Measurements from ENCODE around the gene TMEM30B.

TMEM30B gene

GRCh38 chr14:61300209-61300608 lies 19.1 kb upstream of the TMEM30B start:
- intact Hi-C loops (cut with DNase I; ENCODE audit: low total_unique reads) = no loop called here
- no peaks in the 10 kb centered on the region for H3K36me3 ChIP-seq
- DNase-seq = no peak
- no peak overlapping the region for H3K27ac ChIP-seq
- peaks cover 0 to 8% (median 0%) of the 10 kb centered on the region in 3 donors for H3K9me3 ChIP-seq
- no peak for TF ChIP-seq CTCF (IDR thresholded peaks at IDR 0.05)
- H3K27me3 ChIP-seq = no peaks in the 10 kb centered on the region
- no peak overlapping the region for H3K4me3 ChIP-seq
- peaks cover 0 to 5% (median 0%) of the 10 kb centered on the region in 4 donors for H3K4me1 ChIP-seq

- DNase-seq = no peak
- H3K27me3 ChIP-seq = no peaks in the 10 kb centered on the region
- H3K4me3 ChIP-seq = no peak overlapping the region
- TF ChIP-seq CTCF (IDR thresholded peaks at IDR 0.05) = no peak
- intact Hi-C loops (cut with DNase I; ENCODE audit: low total_unique reads) = no loop called here
- peaks cover 0 to 3% (median 0%) of the 10 kb centered on the region in 3 donors for H3K9me3 ChIP-seq
- H3K36me3 ChIP-seq = no peaks in the 10 kb centered on the region
- H3K27ac ChIP-seq = no peak overlapping the region
- peaks cover 0 to 5% (median 0%) of the 10 kb centered on the region in 4 donors for H3K4me1 ChIP-seq
These were observed 17.7 kb upstream of the TMEM30B start for GRCh38 chr14:61298824-61299223.

GRCh38 chr14:61297581-61297980 lies 16.4 kb upstream of the TMEM30B start:
- H3K27me3 ChIP-seq = no peaks in the 10 kb centered on the region
- H3K36me3 ChIP-seq = no peaks in the 10 kb centered on the region
- H3K4me1 ChIP-seq = peaks cover 0 to 5% (median 0%) of the 10 kb centered on the region in 4 donors
- peaks cover 0 to 3% (median 0%) of the 10 kb centered on the region in 3 donors for H3K9me3 ChIP-seq
- no peak overlapping the region for H3K27ac ChIP-seq
- DNase-seq = no peak
- TF ChIP-seq CTCF (IDR thresholded peaks at IDR 0.05) = no peak
- no peak overlapping the region for H3K4me3 ChIP-seq
- intact Hi-C loops (cut with DNase I; ENCODE audit: low total_unique reads) = no loop called here

- Histone ChIP-seq H3K4me3 (no peak overlapping the region), H3K9me3 (no peaks in the 10 kb centered on the region), H3K27me3 (no peaks in the 10 kb centered on the region), H3K27ac (no peak overlapping the region), H3K4me1 (peaks cover 0 to 5% (median 0%) of the 10 kb centered on the region in 4 donors), H3K36me3 (no peaks in the 10 kb centered on the region)
- peak; percentile 35 to 42 for TF ChIP-seq CTCF (IDR thresholded peaks at IDR 0.05)
- no peak for DNase-seq
- intact Hi-C loops (cut with DNase I; ENCODE audit: low total_unique reads) = no loop called here
These were observed 15.8 kb upstream of the TMEM30B start for GRCh38 chr14:61296719-61297502.

DNA sequence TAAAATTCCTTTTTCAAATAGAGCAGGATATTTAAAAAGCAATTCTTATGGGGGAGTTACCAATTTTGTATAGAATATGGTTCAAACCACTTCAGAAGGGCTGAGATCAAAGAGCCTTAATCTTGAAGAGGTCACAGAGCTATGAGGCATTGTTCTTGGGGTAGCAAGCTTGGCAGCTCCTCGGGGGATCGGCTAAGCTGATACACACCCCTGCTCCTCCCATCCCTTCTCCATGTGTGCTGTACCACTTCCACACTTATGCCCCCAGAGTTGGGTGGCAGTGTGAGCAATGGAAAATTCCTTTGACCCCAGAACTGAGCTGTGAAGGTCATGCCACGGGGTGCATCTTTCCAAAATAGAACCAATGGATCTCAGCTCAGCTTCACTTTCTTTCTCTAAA lies 15.0 kb upstream of the TMEM30B start:
- no peak overlapping the region for H3K27ac ChIP-seq
- intact Hi-C loops (cut with DNase I; ENCODE audit: low total_unique reads) = no loop called here
- no peaks in the 10 kb centered on the region for H3K9me3 ChIP-seq
- no peaks in the 10 kb centered on the region for H3K27me3 ChIP-seq
- no peak for TF ChIP-seq CTCF (IDR thresholded peaks at IDR 0.05)
- no peaks in the 10 kb centered on the region for H3K36me3 ChIP-seq
- no peak overlapping the region for H3K4me3 ChIP-seq
- peaks cover 0 to 5% (median 0%) of the 10 kb centered on the region in 4 donors for H3K4me1 ChIP-seq
- DNase-seq = no peak

Measured in tibial artery (tissue), 4 donors.